HG03280 (cell line): Measurements from ENCODE around the gene WRNIP1.

Source experiments
- ATAC-seq: cut with Tn5 transposase; IDR thresholded peaks from one replicate; pipeline ENCODE4 v1.9.1; 2021; ENCODE audit warnings: mild to moderate bottlenecking, moderate library complexity; ENCODE audit not compliant: unreplicated experiment

The WRNIP1 gene

DNA sequence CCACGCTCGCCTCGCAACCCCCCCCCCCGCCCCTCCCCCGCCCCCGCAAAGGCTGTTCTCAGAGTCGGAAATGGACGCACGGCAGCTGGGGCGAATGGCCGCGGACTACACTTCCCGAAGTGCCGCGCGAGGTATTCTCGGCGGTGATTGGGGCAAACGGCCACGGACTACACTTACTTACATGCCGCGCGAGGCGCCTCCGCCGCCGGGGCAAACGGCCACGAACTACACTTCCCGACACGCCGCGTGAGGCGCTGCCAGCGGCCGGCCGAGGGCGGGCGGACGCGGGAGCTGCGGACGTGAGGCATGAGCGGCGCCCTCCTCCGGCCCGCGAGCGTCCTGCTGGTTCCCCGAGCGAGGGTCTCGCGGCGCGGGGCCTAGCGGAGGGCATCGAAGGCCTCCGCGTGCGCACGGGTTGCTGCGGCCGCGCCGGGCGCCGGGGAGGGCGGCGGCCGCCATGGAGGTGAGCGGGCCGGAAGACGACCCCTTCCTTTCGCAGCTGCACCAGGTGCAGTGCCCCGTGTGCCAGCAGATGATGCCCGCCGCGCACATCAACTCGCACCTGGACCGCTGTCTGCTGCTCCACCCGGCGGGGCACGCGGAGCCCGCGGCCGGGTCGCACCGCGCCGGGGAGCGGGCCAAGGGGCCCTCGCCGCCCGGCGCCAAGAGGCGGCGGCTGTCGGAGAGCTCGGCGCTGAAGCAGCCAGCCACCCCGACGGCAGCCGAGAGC lies at the start of gene WRNIP1:
Gene WRNIP1, plus strand, starts transcription at position 228 of the 730 bp plus-strand sequence. Its CDS starts 230 bp downstream, at position 458.
- peak; percentile 82 for ATAC-seq

DNA sequence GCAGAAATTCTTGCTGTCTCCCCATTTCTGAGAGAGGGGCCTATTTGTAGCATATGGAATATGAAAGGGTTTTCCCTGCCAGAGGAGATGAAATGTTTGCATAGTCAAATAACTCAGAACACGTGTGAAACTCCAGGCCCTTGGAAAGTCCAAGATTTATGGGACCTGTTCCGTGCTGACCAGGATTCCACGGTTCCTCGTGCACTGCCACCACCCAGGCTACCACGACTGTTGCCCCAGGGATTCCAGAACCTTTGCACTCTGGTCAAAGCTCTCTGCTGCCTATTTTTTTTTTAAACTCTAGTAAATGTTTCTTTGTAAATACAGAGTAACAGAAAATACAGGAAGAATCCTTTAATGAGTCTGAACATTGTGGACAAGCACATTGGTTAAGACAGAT lies 49.5 kb upstream of the WRNIP1 start:
- no peak for ATAC-seq

DNA sequence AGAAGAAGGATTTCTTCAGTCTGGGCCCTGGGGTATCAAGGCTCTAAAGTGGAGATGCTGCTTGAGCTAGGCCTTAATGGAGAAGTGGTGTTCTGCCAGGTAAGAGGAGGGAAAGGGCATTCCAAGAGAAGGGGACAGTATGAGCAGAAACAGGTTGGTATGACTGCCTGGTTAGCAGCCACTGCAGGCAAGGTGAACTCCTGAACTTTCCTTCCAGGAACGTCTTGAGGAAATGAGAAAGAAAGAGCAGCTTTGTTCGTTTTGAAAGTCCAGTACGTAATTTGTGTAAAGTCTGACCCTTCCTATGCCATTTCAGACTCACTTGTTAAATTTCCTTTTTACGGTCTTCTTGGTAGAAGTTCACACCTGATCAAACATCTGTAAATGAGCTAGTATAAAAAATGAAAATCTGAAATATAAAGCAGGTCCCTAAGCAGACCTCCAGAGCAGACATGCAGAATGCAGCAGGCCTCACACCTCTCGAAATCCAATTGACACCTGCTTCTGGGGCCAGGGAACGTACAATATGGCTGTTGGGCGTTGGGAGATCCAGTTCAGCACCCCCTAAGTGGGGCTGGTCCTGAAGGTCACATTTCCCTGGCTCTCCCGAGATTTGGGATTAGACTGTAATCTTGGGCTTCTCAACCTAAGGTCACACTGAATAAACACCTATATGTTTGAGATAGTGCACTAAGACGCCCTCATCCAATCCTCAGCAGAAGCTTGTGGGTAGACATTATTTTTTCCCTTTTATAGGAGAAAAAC lies 48.1 kb upstream of the WRNIP1 start:
- no peak for ATAC-seq

GRCh38 chr6:2718334-2719092 lies 46.7 kb upstream of the WRNIP1 start:
- ATAC-seq: no peak

- ATAC-seq: no peak
Measured at GRCh38 chr6:2719093-2719455, 46.1 kb upstream of the WRNIP1 start.

DNA sequence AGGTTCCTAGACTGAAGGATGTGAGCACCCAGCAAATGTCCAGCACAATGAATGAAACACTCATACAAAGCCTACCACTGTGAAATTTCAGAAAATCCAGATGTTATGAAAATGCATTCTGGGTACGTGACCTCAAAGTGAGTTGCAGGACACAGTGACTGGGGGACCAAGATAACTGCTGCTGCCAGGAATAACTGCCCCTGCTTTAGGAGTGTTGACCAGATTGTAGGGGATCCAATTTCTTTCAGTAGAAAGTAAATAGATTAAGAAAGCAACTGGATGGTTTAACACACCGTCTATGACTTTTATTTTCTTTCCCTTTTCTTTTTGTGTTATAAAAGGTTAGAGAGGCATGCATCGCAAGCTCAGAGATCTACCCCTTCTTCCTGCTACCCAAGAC lies 44.0 kb upstream of the WRNIP1 start:
- ATAC-seq: no peak

- no peak for ATAC-seq
Measured at GRCh38 chr6:2725364-2725988, 39.7 kb upstream of the WRNIP1 start.

GRCh38 chr6:2725999-2726567 lies 39.1 kb upstream of the WRNIP1 start:
- peak; percentile 75 for ATAC-seq

- no peak for ATAC-seq
Measured at GRCh38 chr6:2729921-2730320, 35.3 kb upstream of the WRNIP1 start.

DNA sequence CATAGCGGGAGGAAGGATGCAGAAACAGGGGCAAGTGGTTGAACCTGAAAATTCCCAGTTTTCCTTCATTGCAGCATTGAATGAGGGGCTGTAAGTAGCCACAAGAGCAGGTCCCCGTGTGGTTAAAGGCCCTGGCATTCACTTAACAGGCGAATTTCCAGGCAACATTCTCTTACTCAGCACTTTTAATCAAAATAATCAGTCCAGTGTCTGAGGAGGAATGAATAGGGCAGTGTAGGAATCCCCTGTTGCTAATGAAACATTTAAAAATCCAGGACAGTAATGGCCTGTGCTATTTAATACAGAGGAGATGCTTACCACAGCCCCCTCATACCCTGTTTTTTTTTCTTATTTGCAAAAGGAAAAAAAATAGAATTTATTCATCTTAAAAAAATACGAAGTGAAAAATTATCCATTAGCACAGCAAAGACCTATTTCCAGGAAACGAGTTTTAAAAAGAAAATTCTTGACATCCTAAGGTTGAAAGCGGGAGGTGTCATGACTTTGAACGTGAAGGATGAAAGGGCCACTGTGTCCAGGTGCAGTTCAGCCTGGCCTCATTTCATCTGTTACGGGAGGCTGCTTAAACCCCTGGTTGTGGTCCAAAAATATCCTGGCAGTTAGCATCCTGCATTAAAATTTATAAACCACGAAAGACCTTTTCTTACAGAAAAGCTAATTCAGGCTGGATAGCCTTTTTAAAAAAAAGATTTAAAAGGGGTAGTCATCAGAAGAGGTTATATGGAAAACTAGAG lies 34.7 kb upstream of the WRNIP1 start:
- no peak for ATAC-seq

GRCh38 chr6:2731281-2731909 lies 33.8 kb upstream of the WRNIP1 start:
- ATAC-seq: no peak

GRCh38 chr6:2732503-2733089 lies 32.6 kb upstream of the WRNIP1 start:
- no peak for ATAC-seq

GRCh38 chr6:2733324-2733723 lies 31.9 kb upstream of the WRNIP1 start:
- peak; percentile 84 for ATAC-seq

GRCh38 chr6:2733736-2734480 lies 31.3 kb upstream of the WRNIP1 start:
- ATAC-seq: no peak

DNA sequence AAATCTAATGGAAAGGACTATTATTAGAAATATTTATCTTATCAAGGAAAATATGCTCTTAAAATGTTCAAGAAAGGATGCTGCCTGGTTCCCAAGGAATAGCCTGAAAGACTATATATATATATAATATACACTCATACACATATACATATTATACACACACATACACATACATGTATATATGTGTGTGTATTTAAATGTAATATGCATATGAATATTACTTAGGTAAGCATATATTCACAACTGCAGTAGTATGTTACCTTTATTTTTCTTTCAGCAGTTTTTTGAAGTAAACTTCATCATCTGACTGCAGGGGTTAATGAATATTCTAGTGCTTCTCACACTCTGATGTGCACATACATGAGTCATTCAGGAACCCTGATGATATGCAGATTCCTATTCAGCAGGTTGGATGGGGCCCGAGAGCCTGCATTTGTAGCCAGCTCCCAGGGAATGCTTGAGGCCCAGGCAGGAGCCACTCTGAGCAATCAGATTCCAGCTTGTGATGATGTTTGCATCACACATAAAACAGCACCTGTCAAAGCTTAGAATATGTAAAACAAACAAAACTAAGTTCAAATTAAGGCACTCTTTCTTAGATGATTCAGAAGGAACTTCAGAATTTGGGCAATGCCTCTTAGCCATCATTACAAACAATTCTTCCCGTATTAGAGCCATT lies 30.6 kb upstream of the WRNIP1 start:
- ATAC-seq: no peak

- ATAC-seq: no peak
Measured at GRCh38 chr6:2737885-2738284, 27.3 kb upstream of the WRNIP1 start.

DNA sequence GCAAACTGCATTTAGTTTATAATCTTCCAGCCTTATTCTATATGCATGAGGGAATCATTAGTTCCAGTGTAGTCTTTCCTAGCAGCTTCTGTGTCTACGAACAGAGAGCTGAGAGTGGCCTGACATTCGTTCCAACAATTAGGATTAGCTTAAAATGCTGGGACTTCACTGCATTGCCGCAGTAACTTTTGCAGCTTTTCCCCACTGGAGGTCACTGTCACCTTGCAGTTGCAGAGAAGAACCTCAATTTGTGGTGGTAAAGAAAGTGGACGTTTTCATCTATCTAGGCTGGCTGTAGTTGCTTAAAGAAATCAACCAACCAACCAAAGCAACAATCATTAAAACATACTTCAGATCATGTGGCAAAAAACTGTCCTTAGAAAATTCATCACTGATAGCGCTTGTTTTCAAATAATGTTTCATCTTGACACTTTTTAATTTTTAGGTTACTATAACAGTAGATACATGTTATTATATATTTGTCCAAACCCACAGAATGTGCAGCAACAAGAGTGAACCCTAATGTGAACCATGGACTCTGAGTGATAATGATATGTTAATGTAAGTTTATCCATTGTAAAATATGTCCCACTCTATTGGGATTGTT lies 26.7 kb upstream of the WRNIP1 start:
- no peak for ATAC-seq

- no peak for ATAC-seq
Measured at GRCh38 chr6:2739335-2739734, 25.9 kb upstream of the WRNIP1 start.
